ENCODE results near the gene POLR3GL.

DNA sequence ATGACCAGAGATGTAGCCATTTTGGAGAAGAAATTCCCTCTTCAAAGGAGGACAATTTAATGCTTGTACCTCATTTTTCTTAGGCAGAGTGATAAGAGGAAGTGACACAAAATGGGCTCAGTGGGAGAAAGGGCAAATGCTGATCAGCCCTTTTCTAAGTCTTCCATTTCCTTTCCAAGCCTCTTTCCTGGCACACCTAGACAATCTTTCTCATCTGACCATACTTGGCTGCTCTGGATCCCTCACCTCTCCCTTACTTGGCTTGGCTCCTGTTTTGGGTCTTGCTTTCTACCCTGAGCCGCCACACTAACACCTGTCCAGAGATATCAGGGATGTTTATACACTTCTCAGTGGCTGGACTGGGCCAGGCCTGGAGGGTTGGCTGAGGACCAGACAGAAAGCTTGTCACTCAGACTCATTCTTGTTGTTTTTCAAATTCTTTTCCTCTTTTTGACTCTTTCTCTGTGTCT is 18.8 kb downstream of the POLR3GL start:
- TF ChIP-seq NFIC (IDR thresholded peaks at IDR 0.05) (no peak), TEAD4 (IDR thresholded peaks at IDR 0.05) (no peak), EP300 (IDR thresholded peaks at IDR 0.05; ENCODE audit: borderline replicate concordance) (no peak), TCF12 (IDR thresholded peaks at IDR 0.05; ENCODE audit: low read depth) (no peak), RAD21 (IDR thresholded peaks at IDR 0.05; ENCODE audit: low read depth) (no peak), CREB1 (IDR thresholded peaks at IDR 0.05; ENCODE audit: low read depth) (no peak), EGR1 (IDR thresholded peaks at IDR 0.05) (no peak)
- TF ChIP-seq, protein P1, sequence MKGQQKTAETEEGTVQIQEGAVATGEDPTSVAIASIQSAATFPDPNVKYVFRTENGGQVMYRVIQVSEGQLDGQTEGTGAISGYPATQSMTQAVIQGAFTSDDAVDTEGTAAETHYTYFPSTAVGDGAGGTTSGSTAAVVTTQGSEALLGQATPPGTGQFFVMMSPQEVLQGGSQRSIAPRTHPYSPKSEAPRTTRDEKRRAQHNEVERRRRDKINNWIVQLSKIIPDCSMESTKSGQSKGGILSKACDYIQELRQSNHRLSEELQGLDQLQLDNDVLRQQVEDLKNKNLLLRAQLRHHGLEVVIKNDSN (IDR thresholded peaks at IDR 0.05), result no peak
- TF ChIP-seq, protein P2, sequence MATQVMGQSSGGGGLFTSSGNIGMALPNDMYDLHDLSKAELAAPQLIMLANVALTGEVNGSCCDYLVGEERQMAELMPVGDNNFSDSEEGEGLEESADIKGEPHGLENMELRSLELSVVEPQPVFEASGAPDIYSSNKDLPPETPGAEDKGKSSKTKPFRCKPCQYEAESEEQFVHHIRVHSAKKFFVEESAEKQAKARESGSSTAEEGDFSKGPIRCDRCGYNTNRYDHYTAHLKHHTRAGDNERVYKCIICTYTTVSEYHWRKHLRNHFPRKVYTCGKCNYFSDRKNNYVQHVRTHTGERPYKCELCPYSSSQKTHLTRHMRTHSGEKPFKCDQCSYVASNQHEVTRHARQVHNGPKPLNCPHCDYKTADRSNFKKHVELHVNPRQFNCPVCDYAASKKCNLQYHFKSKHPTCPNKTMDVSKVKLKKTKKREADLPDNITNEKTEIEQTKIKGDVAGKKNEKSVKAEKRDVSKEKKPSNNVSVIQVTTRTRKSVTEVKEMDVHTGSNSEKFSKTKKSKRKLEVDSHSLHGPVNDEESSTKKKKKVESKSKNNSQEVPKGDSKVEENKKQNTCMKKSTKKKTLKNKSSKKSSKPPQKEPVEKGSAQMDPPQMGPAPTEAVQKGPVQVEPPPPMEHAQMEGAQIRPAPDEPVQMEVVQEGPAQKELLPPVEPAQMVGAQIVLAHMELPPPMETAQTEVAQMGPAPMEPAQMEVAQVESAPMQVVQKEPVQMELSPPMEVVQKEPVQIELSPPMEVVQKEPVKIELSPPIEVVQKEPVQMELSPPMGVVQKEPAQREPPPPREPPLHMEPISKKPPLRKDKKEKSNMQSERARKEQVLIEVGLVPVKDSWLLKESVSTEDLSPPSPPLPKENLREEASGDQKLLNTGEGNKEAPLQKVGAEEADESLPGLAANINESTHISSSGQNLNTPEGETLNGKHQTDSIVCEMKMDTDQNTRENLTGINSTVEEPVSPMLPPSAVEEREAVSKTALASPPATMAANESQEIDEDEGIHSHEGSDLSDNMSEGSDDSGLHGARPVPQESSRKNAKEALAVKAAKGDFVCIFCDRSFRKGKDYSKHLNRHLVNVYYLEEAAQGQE (IDR thresholded peaks at IDR 0.05; ENCODE audit: low read depth), result no peak
